GM21360 (cell line): ENCODE data around the gene ELMOD3.
"Not testable (repeated sequence)": the region's sequence is repeated elsewhere in the genome, so short reads cannot be mapped to it uniquely, and the experiment has no call there.

ENCODE experiments used
- ATAC-seq: cut with Tn5 transposase; IDR thresholded peaks from one replicate; pipeline ENCODE4 v1.9.1; 2021; ENCODE audit warnings: mild to moderate bottlenecking, moderate library complexity; ENCODE audit not compliant: unreplicated experiment

ELMOD3 gene

DNA sequence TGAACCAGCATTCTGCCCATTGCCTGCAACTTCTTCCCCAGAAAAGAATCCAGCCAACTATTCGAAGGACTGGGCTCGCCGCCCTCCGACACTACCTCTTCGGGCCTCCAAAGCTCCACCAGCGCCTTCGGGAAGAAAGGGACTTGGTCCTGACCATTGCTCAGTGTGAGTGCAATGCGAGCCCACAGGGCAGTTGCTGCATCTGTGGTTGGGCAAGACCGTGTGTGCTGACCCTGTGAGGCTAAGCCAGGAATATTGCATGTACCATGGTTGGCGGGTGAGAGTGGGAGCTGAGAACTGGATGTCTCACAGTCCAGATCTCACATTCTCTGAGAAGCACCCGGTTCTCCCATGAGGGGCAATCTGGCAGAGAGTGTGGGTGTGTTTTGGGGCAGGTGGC is 16.5 kb downstream of the ELMOD3 start:
- ATAC-seq = no peak

DNA sequence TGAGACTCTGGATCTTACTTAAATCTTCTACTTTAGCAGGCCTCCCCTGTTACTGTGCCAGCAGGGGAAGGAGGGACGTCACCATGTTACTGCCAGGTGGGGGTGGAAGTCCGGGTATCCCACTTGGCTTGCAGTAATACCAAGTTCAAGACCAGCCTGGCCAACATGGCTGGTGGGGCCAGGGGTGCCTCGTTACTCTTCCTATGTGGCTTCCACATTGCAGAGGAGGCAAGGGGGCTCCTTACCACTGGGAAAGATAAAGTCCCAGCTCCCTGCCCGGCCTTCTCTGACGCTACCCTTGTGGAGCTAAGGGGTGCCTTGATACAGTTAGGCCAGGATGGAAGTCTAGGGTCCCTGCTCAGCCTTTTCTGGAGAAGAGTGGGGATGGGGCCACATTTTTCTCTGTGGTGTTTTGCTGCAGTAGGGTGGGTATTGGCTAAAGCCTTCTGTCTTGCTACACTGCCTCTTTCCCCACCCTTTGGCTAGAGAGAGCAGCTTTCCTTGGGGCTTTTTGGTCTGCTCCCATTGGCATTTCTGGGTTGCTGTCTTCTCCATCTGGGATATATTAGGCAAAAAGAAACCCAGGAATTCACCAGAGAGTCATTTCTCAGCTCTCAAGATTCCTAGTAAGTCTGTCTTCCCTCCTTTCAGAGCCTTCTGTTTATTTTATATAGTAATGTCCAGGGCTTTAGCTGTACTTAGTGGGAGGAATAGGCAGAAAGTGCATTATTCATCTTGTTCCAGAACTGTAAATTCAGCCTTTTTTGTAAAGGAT is 21.9 kb downstream of the ELMOD3 start:
- no peak for ATAC-seq

DNA sequence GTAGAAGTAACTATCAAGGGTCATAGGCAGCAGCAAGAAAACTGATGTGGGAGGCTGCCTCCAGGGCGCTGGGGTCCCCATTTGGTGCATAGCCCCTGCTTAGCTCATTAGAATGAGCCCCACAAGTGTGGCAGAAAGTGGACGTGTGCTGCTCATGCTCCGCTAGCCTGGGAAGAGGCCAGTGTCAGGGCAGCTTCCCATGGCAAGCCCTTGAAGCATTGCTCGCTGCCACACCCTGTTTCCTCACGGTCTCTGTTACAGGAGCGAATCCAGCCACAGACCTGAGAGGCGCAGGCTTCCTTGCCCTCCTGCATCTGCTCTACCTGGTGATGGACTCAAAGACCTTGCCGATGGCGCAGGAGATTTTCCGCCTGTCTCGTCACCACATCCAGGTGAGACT is 22.5 kb downstream of the ELMOD3 start:
- no peak for ATAC-seq

DNA sequence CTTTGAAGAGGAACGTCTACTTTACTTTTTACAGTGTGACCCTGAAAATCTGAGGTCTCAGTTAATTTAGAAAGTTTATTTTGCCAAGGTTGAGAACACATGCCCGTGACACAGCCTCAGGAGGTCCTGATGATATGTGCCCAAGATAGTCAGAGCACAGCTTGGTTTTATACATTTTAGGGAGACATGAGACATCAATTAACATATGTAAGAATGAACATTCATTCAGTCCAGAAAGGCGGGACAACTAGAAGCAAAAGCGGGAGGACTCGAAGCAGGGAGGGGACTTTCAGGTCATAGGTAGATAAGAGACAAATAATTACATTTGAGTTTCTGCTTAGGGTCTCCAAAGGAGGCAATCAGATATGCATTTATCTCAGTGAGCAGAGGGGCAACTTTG is 23.7 kb downstream of the ELMOD3 start:
- no peak for ATAC-seq

DNA sequence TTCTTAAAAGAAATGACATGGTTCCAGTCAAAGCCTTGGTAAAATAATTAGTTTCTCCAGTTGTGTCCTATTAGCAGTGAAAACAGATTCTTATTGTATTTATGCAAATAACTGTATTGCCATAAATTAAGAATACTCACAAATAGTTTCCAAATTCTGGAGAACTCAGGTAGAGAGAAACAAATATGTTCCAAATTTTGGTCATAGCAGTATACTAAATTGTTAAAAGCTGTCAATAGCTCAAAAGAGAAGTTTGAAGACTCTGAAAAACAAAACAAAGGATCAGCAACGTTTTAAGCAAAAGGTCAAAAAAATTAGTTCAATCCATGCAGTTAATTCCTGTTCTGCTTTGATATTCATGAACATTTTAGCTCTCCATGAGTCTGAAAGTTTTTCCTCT is 25.5 kb downstream of the ELMOD3 start:
- no peak for ATAC-seq

DNA sequence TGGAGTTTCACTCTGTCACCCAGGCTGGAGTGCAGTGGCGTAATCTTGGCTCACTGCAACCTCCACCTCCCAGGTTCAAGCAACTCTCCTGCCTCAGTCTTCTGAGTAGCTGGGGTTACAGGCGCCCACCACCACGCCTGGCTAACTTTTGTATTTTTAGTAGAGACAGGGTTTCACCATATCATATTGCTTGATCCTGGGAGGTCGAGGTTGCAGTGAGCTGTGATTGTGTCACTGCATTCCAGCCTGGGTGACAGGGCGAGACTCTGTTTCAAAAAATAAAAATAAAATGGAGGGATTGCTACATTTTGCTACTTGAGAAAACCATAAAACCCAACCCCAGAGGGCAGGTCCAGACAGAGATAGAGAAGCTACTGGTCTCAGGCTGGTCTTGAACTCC is 28.6 kb downstream of the ELMOD3 start:
- ATAC-seq = not testable (repeated sequence)

DNA sequence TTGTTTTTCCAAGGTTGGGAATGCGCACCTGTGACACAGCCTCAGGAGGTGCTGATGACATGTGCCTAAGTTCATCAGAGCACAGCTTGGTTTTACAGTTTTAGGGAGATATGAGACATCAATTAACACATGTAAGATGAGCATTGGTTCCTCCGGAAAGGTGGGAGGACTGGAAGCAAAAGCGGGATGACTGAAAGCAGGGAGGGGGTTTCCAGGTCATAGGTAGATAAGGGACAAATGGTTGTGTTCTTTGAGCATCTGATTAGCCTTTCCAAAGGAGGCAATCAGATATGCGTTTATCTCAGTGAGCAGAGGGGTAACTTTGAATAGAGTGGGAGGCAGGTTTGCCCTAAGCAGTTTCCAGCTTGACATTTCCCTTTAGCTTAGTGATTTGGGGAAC is 29.3 kb downstream of the ELMOD3 start:
- no peak for ATAC-seq

DNA sequence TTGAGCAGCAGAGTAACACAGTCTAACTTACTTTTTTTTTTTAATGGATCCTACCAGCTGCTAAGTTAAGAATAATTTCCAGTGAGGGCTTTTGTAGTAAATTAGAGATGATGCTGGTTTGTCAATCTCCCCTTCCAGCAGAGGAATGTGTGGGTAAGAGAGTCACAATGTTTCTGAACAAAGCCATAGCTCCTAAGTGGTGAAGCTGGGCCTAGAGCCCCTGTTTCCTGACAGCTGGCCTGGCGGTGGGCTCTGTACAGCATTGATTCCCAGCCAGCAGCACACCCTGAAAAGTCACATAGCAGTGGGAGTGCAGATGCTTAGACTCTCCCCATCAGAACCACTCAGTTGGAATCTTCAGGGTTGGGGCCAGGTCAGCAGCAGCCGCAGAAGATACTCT is 31.2 kb downstream of the ELMOD3 start:
- ATAC-seq = no peak

DNA sequence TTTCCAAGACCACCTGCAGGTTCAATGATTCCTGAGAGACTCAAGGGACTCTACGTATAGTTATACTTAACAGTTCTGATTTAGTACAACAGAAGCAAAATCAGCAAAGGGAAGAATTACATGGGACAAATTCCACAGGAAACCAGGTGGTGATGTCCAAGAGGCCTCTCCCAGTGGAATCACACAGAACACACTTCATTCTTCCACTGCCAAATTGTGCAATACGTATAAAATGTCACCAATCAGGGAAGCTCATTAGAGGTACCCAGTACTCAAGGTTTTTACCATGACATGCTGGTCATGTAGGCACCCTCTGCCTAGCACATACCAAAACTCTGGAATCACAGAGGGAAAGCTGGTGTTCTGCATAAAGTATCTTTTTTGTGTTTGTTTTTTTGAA is 33.2 kb downstream of the ELMOD3 start:
- ATAC-seq = no peak

DNA sequence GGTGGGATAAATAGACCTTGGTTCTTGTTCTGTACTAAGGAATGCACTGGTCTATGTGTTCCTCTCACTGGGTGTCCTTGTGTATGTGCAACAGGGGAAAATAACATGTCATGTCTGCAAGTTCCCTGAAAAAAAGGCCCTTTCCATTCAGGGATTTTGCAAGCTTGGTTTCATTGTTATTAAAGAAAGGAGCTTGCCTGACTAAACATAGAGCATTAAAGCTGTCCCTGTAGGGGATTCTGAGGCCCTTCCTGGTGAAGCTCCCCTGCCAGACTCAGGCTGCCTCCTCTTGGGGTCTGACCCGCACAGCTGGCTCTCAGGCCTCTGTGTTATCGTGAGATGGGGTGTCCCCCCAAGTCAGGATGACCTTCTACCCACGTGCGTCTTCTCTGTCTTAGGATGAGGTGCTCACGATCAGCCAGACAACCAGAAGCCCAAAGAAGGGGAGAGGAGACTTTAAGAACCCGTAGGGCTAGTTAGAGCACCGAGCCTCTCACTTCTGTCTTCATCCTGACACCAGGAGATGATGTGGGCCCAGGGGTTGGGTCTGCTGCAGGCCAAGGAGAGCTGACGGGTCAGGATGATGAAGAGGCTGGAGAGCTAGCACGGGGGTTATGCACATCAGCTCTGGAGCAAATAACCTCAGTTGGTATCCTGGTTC is 34.4 kb downstream of the ELMOD3 start:
- no peak for ATAC-seq

DNA sequence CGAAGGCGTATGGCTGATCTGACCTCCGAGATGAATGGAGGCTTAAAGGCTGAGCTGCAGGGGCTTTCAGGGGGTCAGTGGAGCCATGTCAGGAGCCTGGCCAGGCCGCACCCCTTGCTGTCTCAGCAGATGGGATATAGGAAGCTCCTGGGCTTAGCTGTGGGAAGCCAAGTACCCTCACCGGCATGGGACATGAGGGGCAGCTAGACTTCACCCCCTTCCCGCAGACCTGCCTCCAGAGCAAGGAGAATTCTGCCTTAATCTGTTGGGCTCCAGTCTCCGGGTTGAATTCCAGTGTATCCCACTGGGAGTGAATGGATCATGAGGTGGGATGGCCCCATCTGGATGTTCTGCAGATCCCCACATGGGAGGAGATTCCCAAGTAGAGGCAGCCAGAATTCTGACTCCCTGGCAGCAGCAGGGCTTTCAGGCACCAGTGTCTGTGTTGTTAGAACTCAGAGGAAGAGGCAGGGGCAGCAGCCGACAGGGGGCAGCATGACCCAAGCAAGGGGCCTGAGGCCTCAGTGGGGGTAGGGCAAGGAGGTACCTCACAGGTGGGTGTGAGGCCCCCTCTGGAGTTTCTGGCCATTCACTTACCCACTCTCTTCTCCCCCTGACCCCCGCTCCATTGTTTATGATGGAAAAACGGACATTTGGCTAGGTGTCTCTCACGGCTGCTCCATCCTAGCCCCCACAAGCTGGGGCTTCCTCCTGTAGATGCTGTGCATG is 36.5 kb downstream of the ELMOD3 start:
- ATAC-seq = no peak

DNA sequence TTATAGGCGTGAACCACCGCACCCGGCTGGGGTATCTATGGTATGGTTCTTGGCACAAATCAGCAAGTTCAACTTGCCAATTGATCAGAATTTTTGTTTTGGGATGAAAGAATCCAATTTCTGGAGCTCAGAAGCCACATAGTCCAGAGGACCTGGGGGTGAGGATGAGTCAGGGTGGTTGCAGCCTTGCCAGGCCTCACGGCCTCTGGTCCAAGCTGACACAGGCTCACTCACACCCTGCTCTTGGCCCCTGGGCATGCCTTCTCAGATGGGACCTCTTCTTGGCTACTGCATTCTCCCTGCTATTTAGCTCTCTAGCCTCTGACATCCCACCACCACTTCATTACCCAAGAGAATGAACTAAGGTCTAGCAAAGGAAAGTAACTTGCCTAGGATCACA is 39.3 kb downstream of the ELMOD3 start:
- ATAC-seq = no peak

DNA sequence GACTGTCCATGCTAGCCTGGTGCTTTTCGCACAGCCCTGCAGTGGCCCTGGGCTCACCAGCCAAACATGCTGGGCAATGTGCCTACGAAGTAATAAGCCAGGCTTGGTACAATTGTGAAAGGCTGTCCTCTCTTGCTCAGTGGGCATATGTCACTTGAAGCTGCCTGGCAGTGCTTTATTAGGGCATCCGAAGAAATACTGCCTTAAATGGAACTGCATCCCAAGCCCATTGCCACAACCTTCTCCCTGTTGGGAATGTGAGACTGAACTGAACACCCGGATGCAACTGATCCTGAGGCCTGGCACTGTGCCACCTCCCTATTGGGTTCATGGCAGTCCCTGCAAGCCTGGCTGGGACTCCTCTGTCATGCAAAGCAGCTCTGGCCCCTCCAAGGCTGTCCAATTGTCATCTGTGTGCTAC is 39.7 kb downstream of the ELMOD3 start:
- ATAC-seq = no peak

DNA sequence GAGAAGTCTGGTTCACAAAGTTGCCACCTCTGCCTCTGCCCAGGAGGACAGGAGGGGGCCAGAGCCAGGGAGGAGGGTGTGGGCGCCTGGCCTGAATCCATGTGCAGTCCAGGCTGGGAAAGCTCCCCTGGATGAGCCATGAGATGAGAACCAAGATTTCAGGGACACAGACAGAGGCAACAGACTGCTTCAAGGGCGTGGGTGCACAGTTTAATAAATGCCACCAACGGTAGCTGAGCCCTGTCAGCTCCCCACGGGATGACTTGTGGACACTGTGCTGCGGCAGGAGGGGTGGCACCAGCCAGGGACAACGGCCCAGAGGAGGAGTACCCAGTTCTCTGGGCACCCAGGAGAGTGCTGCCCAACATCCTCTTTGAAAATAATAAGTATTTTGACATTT is 40.4 kb downstream of the ELMOD3 start:
- ATAC-seq = no peak

DNA sequence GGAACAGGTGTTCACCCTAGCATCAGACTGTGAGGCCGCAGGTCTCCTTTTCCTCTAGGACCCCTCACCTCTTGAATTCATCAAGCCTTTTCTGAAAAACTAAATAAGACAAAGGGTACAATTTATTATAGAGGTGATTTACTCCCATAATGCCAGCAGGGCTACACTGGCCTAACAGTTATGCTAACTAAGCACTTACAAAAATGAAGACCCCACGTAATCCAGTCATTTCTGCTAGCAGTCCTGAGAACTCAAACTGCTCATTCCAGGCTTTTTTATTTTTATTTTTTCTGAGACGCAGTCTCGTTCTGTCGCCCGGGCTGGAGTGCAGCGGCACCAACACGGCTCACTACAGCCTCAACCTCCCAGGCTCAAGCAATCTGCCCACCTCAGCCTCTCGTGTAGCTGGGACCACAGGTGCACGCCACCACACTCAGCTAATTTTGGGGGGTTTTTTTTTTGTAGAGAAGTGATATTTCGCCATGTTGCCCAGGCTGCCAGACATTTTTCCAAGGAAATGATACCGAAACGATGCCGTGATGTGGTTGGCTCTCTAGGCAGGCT is 41.4 kb downstream of the ELMOD3 start:
- no peak for ATAC-seq

DNA sequence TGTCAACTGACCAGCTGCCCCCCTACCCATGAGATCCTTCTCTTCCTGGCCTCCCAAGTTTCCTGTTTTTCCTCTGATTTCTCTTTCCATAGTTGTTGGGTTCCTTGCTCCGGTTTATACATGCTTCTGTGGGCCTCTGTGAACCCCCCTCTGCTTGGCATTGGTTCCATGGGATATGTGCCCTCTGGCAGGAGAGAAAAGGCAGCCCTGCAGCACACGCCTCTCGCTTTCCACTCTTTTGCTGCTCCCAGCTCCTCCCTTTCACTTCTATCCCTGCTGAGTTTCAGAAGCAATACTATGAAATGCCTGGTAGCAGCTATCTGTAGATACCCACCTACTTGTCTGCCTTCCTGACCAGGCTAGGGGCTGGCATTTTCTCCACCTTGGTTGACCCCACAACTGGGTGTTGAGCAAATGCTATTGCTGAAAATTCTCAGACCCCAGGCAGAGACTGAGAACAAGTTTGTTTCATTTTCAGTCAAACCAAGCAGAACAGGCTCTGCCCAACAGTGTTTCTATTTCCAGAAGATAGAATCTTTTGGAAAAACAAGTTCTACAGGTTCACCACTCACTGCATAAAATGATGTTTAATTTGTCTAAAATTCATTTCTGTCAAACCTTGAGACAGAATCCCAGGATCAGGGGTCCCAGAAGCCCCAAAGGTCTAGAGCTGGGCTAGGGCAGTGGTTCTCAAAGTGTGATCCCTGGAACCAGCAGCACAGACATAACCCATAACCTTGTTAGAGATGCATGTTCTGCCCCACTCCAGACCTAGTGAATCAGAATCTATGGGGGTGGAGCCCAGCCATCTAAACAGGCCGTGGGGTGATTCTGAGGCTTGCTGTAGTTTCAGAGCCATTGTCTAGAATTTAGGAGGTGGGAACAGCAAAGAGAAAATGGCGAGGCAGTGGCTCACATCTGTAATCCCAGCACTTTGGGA is 42.2 kb downstream of the ELMOD3 start:
- no peak for ATAC-seq

DNA sequence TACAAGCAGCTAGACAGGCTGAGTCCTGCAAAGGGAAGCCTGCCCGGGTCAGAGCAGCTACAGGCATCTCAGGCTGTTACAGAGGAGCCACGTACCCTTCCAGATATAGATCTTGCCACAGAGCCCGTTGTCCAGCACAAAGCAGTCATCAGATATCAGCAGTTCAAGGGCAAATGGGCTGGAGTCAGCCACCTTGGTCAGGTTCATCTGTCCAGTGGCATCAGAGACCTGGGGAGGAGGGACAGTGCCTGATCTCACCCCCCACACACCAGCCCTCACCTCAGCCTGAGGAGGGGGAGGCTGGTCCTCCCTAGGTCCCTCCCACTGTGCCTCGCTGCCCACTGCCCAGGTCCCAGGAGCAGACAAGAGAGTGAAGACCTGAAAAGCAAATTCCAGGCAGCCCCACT is 43.4 kb downstream of the ELMOD3 start:
- no peak for ATAC-seq

DNA sequence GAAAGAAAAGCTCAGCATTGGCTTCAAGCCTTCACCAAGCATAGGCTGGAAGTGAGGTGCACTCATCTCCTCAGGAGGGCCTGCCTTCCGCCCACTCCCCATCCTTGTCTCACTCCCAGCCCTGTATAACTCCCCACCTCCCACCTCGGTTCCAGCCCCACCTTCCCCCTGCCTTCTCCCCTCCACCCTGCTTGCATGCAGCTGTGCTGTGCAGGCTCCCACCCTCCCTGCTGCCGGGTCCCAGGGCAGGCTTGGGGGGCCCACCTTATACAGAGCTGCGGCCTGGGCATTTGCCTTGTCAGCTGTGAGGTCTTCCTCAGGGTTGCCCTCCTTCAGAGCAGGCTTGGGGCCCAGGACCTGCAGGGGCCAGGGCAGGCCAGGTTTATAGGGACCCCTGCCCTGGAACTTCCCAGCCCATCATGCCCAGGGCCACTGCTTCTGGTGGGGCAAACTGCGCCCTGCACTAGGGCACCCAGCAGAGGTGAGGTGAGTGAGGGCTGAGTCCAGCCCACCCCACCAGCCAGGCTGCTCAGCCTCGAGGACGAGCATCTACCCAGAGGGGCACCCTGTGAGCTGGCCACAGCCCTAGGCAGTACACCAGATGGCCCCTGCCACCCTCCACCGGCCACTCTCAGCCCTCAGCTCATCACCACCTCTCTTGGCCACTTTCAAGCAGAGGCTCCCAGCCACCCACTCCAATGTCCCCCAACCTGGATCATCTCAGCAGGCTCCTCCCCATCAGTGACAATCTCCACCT is 44.0 kb downstream of the ELMOD3 start:
- no peak for ATAC-seq

DNA sequence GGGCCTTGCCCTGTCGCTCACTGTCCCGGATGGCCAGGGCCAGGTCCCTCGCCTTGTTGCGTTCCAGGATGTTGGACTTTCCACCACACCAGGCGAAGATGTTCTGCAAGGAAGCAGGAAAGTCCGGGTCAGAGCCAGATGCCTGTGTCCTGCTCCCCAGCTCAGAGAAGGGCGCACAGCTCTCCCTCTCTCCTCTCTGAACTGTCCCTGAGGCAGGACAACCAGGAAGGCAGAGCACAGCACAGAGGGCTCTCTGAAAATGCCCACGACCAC is 44.5 kb downstream of the ELMOD3 start:
- no peak for ATAC-seq

DNA sequence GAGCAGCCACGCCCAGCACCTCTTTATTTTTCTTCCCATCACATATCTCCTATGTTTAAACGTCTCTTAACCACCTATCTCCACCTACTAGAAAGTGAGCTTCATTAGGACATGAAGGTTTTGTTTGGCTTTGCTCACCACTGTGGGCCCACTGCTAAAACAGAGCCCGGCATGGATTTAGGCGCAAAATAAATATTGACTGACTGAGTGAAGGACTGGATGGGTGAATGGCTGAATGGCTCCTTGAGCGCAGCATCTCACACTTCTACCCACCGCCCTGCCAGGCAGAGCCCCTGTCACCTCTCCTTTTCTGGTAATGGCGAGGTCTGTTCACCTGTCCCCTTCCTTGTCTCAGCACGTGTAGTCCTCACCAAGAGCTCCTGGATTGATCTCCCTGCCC is 45.5 kb downstream of the ELMOD3 start:
- no peak for ATAC-seq
